Smooth muscle cell (in vitro differentiated cells): ENCODE measurements around the gene BTN2A1. TPM values are rescaled to one million over a fixed set of nuclear protein-coding genes. Genes with fewer than 3 reads are reported as not detected.

Experiments used
- DNase-seq: peaks from one replicate; lab custom pipeline; 2025; ENCODE audit not compliant: unreplicated experiment; lab: John Stamatoyannopoulos, UW
- H2AFZ ChIP-seq: fragments of 200-600 bp; sonication (generic); 2 replicates; pipeline ENCODE4 v1.6.0; 2016; ENCODE audit warnings: antibody characterized with exemption, low read depth, mild to moderate bottlenecking
- H3F3A ChIP-seq: fragments of 200-600 bp; sonication (generic); 2 replicates; pipeline ENCODE4 v1.6.0; 2017; ENCODE audit warnings: antibody characterized with exemption, low read depth
- H3K27ac ChIP-seq: fragments of 200-600 bp; sonication (generic); 2 replicates; pipeline ENCODE4 v1.5.1; 2016; ENCODE audit warnings: low read depth, mild to moderate bottlenecking
- H3K27me3 ChIP-seq: fragments of 200-600 bp; sonication (generic); 2 replicates; pipeline ENCODE4 v1.6.1; 2016; ENCODE audit warnings: low read depth, mild to moderate bottlenecking
- H3K36me3 ChIP-seq: fragments of 200-600 bp; sonication (generic); 2 replicates; pipeline ENCODE4 v1.5.1; 2016; ENCODE audit warnings: low read depth
- H3K4me1 ChIP-seq: fragments of 200-600 bp; sonication (generic); 2 replicates; pipeline ENCODE4 v1.5.1; 2016; ENCODE audit warnings: low read depth
- H3K4me2 ChIP-seq: fragments of 200-600 bp; sonication (generic); 2 replicates; pipeline ENCODE4 v1.6.0; 2016; ENCODE audit warnings: mild to moderate bottlenecking
- H3K4me3 ChIP-seq: fragments of 200-600 bp; sonication (generic); 2 replicates; pipeline ENCODE4 v1.5.1; 2016; ENCODE audit warnings: mild to moderate bottlenecking
- H3K79me2 ChIP-seq: fragments of 200-600 bp; sonication (generic); 2 replicates; pipeline ENCODE4 v1.6.0; 2016; ENCODE audit warnings: low read depth, mild to moderate bottlenecking
- H3K9ac ChIP-seq: fragments of 200-600 bp; sonication (generic); 2 replicates; pipeline ENCODE4 v1.6.0; 2016; ENCODE audit warnings: low read depth
- H3K9me3 ChIP-seq: fragments of 200-600 bp; sonication (generic); replicated peaks from 2 replicates; pipeline ENCODE4 v1.5.1; 2016; ENCODE audit warnings: low read depth
- H4K20me1 ChIP-seq: fragments of 200-600 bp; sonication (generic); 2 replicates; pipeline ENCODE4 v1.6.0; 2016; ENCODE audit warnings: low read depth
- CTCF ChIP-seq: fragments of 200-600 bp; sonication (generic); IDR thresholded peaks from 2 replicates; pipeline ENCODE4 v1.5.1; 2017; ENCODE audit warnings: borderline replicate concordance, mild to moderate bottlenecking, antibody characterized with exemption; ENCODE audit not compliant: insufficient read depth, poor library complexity, severe bottlenecking
- WGBS: methylation state at CpG from one replicate; pipeline ENCODE4 v1.1.7; 2016; ENCODE audit warnings: low lambda C conversion rate; 5-methylcytosine and 5-hydroxymethylcytosine counted together
- polyA plus RNA-seq: library from polyadenylated mRNA; unstranded; fragments of >200 nt; fragmentation: Nextera tagmentation; extraction: Ambion mirVana; gene quantifications from 2 replicates; pipeline ENCODE4 v1.2.1, GENCODE V29; 2016
- total RNA-seq: library from RNA; depleted of rRNA; stranded (reverse); fragments of >200 nt; gene quantifications from 2 replicates; pipeline ENCODE4 v1.2.3, GENCODE V29; 2014

Gene BTN2A1
- total and polyA plus RNA-seq, 2 experiments from 2014 or later, result 36.3 to 40.5 TPM

GRCh38 chr6:26464416-26465131 lies 6.8 kb downstream of the BTN2A1 start:
- no peak overlapping the region for H2AFZ ChIP-seq
- H3K27me3 ChIP-seq, result no peaks in the 10 kb centered on the region
- H3K27ac ChIP-seq, result no peak overlapping the region
- H4K20me1 ChIP-seq, result peaks cover 8% of the 10 kb centered on the region
- peaks cover 23% of the 10 kb centered on the region for H3K79me2 ChIP-seq
- peaks cover 26% of the 10 kb centered on the region for H3K36me3 ChIP-seq
- no peak for DNase-seq
- no peak overlapping the region for H3K9ac ChIP-seq
- no peak overlapping the region for H3K4me2 ChIP-seq
- no peaks in the 10 kb centered on the region for H3K9me3 ChIP-seq
- no peaks in the 10 kb centered on the region for H3F3A ChIP-seq
- no peak for TF ChIP-seq CTCF
- no peak overlapping the region for H3K4me3 ChIP-seq
- 100% methylated on average over 7 of the region's 7 CpGs for WGBS
- H3K4me1 ChIP-seq, result no peaks in the 10 kb centered on the region

GRCh38 chr6:26465776-26466175 lies 8.0 kb downstream of the BTN2A1 start:
- peaks cover 8% of the 10 kb centered on the region for H4K20me1 ChIP-seq
- H3K79me2 ChIP-seq, result peaks cover 11% of the 10 kb centered on the region
- no peaks in the 10 kb centered on the region for H3K4me1 ChIP-seq
- DNase-seq, result no peak
- no peak overlapping the region for H3K9ac ChIP-seq
- H3K4me2 ChIP-seq, result no peak overlapping the region
- peaks cover 26% of the 10 kb centered on the region for H3K36me3 ChIP-seq
- peaks cover 7% of the 10 kb centered on the region for H3F3A ChIP-seq
- H3K27ac ChIP-seq, result no peak overlapping the region
- no peak overlapping the region for H2AFZ ChIP-seq
- no peak overlapping the region for H3K4me3 ChIP-seq
- TF ChIP-seq CTCF, result no peak
- no peaks in the 10 kb centered on the region for H3K9me3 ChIP-seq
- H3K27me3 ChIP-seq, result no peaks in the 10 kb centered on the region
- 100% methylated on average over 3 of the region's 3 CpGs for WGBS

- Histone ChIP-seq H3K4me2 (no peak overlapping the region), H3K27ac (no peak overlapping the region), H2AFZ (no peak overlapping the region), H3K9ac (no peak overlapping the region), H3K9me3 (no peaks in the 10 kb centered on the region), H3K36me3 (peaks cover 15% of the 10 kb centered on the region), H3K79me2 (no peaks in the 10 kb centered on the region), H3K27me3 (no peaks in the 10 kb centered on the region), H3K4me3 (no peak overlapping the region), H3K4me1 (peaks cover 5% of the 10 kb centered on the region), H3F3A (peaks cover 7% of the 10 kb centered on the region), H4K20me1 (no peaks in the 10 kb centered on the region)
- DNase-seq, result no peak
- TF ChIP-seq CTCF, result no peak
- 94% methylated on average over 2 of the region's 2 CpGs for WGBS
Observed at GRCh38 chr6:26468829-26469228, 11.1 kb downstream of the BTN2A1 start.

GRCh38 chr6:26470643-26471042 lies 12.9 kb downstream of the BTN2A1 start:
- Histone ChIP-seq H2AFZ (no peak overlapping the region), H3K9ac (no peak overlapping the region), H4K20me1 (no peaks in the 10 kb centered on the region), H3K27ac (peak overlapping the region; percentile 29), H3K4me1 (peaks cover 18% of the 10 kb centered on the region), H3K79me2 (no peaks in the 10 kb centered on the region), H3K4me2 (no peak overlapping the region), H3K36me3 (peaks cover 4% of the 10 kb centered on the region), H3F3A (peaks cover 20% of the 10 kb centered on the region), H3K27me3 (no peaks in the 10 kb centered on the region), H3K4me3 (no peak overlapping the region), H3K9me3 (no peaks in the 10 kb centered on the region)
- WGBS, result 78% methylated on average over 4 of the region's 4 CpGs
- DNase-seq, result no peak
- TF ChIP-seq CTCF, result no peak
